AG04450 (cell line): Measurements from ENCODE around the gene PALM. TPM values are rescaled to one million over a fixed set of nuclear protein-coding genes. Genes with fewer than 3 reads are reported as not detected.

Experiments
- CTCF ChIA-PET: fragments of 300-600, 350-600 bp; formaldehyde crosslinking; extraction: SDS; loops from one replicate; lab custom pipeline; 2022; ENCODE audit warnings: antibody characterized with exemption, inconsistent platforms; lab: Charles Lee
- POLR2A ChIA-PET: fragments of 350-600 bp; formaldehyde crosslinking; extraction: SDS; loops from one replicate; lab custom pipeline; 2021; ENCODE audit warnings: antibody characterized with exemption, inconsistent platforms; lab: Yijun Ruan, JAX
- DNase-seq: peaks from one replicate; pipeline ENCODE4 v3.0.0-alpha.2; 2011; ENCODE audit warnings: low read depth, low spot score
- H3K27ac ChIP-seq: one replicate; pipeline ENCODE4 v1.5.1; 2012; ENCODE audit warnings: low read depth, low read length, control low read depth
- H3K27me3 ChIP-seq: one replicate; pipeline ENCODE4 v1.6.0; 2012; ENCODE audit warnings: low read length; ENCODE audit not compliant: control insufficient read depth, insufficient read depth
- H3K4me3 ChIP-seq: 2 replicates; pipeline ENCODE4 v1.5.1; 2011; ENCODE audit warnings: mild to moderate bottlenecking, low read depth, low read length, control low read depth
- H3K9me3 ChIP-seq: 2 replicates; pipeline ENCODE4 v1.5.1; 2012; ENCODE audit warnings: low read length; ENCODE audit not compliant: control insufficient read depth, insufficient read depth
- CTCF ChIP-seq: IDR thresholded peaks from 2 replicates; pipeline ENCODE4 v1.5.1; 2011; ENCODE audit warnings: low read depth, low read length, control low read depth, inconsistent platforms
- polyA plus RNA-seq: library from polyadenylated mRNA; depleted of rRNA; stranded (reverse); fragments of >200 nt; gene quantifications from 2 replicates; pipeline ENCODE4 v1.2.3, GENCODE V29; 2011

The PALM gene
- polyA plus RNA-seq, 1 experiment, result 1.8 TPM

- Histone ChIP-seq H3K4me3 (no peak overlapping the region), H3K27ac (no peak overlapping the region), H3K27me3 (no peaks in the 10 kb centered on the region), H3K9me3 (peaks cover 12% of the 10 kb centered on the region)
- ChIA-PET CTCF (no interaction called here), POLR2A (no interaction called here)
- DNase-seq, result no peak
- TF ChIP-seq CTCF, result 0 out of 2 replicates have a peak, but pooled peaks have one; percentile 9
These were observed 38.1 kb upstream of the PALM start for GRCh38 chr19:670609-671075.

- CTCF ChIA-PET, result no interaction called here
- H3K27ac ChIP-seq, result no peak overlapping the region
- TF ChIP-seq CTCF, result no peak
- H3K4me3 ChIP-seq, result no peak overlapping the region
- no peaks in the 10 kb centered on the region for H3K27me3 ChIP-seq
- DNase-seq, result no peak
- POLR2A ChIA-PET, result interaction anchor here (0.9 kb wide), 1 partner anchor 11 kb away, joined by 5 read pairs; the partner anchor contains the start of gene RNF126
- no peaks in the 10 kb centered on the region; the same call in 1 of the 2 replicates for H3K9me3 ChIP-seq
These were observed 34.2 kb upstream of the PALM start for GRCh38 chr19:674282-675151.

GRCh38 chr19:676007-676338, 32.8 kb upstream of the PALM start:
- Histone ChIP-seq H3K27ac (no peak overlapping the region), H3K27me3 (no peaks in the 10 kb centered on the region), H3K9me3 (no peaks in the 10 kb centered on the region; the same call in 1 of the 2 replicates), H3K4me3 (peak overlapping the region; percentile 41)
- ChIA-PET POLR2A (interaction anchor here (1.4 kb wide), 1 partner anchor 12 kb away, joined by 4 read pairs; the partner anchor contains the start of gene RNF126), CTCF (interaction anchor here (1.0 kb wide), 1 partner anchor 95 kb away, joined by 3 read pairs; no protein-coding TSS in a partner anchor)
- no peak for TF ChIP-seq CTCF
- no peak for DNase-seq

- ChIA-PET POLR2A (interaction anchor here (0.6 to 1.4 kb wide), 3 partner anchors 13 to 126 kb away, joined by 3 to 7 read pairs (median 4); partner anchors contain the start of gene RNF126), CTCF (interaction anchor here (0.7 kb wide), 1 partner anchor 98 kb away, joined by 4 read pairs; no protein-coding TSS in a partner anchor)
- no peak for DNase-seq
- no peak for TF ChIP-seq CTCF
- Histone ChIP-seq H3K9me3 (no peaks in the 10 kb centered on the region; the same call in 1 of the 2 replicates), H3K4me3 (peak within 1 kb of the TSS; percentile 75), H3K27ac (peak within 1 kb of the TSS; percentile 61), H3K27me3 (no peaks in the 10 kb centered on the region)
These were observed 32.2 kb upstream of the PALM start, which contains the start of gene FSTL3 for GRCh38 chr19:676339-677105. TSS of gene FSTL3 (plus strand) at chr19:676392. CDS start at chr19:676424, 32 bp downstream.
